Activated CD8-positive, alpha-beta memory T cell treated with anti-CD3 and anti-CD28 coated beads for 4 hours (primary cell): ENCODE data around the gene IL33.
"Not testable (repeated sequence)": the region's sequence is repeated elsewhere in the genome, so short reads cannot be mapped to it uniquely, and the experiment has no call there.

Source experiments
- DNase-seq, 2 donors: peaks; one replicate each; pipeline ENCODE4 v3.0.0-alpha.2; 2020; ENCODE audit warnings: low read depth in 2 of 2

The IL33 gene

GRCh38 chr9:6215562-6215961 lies at the start of gene IL33:
Gene IL33, plus strand, starts transcription at chr9:6215807. Its CDS starts 25,888 bp downstream, at chr9:6241695.
- no peak for DNase-seq

DNA sequence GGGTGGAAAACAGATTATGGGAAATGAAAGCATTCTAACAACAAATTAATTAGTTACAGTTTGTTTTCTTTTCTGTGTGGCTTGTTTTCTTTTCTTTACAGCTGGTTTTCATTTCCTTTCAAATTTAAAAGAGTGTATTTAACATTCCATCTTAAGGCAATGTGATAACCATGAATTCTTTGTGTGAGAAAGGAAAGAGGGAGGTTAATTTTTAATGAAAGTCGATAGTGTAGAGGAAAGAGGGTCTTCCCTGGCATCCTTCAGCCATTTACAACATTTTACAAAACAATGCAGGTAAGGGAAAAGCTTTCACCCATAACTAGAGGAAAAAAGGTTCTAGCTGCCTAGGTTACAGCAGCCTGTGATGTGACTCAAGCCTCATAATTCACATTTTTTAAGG lies 43.9 kb upstream of the IL33 start:
- no peak for DNase-seq

GRCh38 chr9:6173914-6174313 lies 41.7 kb upstream of the IL33 start:
- no peak for DNase-seq

- DNase-seq: not testable (repeated sequence)
Observed at GRCh38 chr9:6182549-6183226, 32.9 kb upstream of the IL33 start.

- DNase-seq: no peak
Observed at GRCh38 chr9:6183227-6183551, 32.4 kb upstream of the IL33 start.

GRCh38 chr9:6183627-6184026 lies 32.0 kb upstream of the IL33 start:
- no peak for DNase-seq

GRCh38 chr9:6184749-6185645 lies 30.6 kb upstream of the IL33 start:
- no peak for DNase-seq

DNA sequence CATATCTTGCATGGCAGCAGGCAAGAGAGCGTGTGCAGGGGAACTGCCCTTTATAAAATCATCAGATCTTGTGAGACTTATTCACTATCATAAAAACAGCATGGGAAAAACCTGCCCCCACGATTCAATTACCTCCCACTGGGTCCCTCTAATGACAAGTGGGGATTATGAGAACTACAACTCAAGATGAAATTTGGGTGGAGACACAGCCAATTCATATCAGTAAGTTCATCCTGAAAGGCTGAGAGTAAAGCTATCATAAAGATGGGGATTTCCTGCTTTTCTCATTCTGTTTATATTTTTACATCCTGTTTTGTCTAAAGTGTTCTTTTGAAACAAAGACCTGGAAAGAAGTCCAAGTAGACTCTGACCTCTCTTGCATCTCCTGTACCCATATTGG lies 28.9 kb upstream of the IL33 start:
- DNase-seq: no peak

GRCh38 chr9:6187272-6187671 lies 28.3 kb upstream of the IL33 start:
- no peak for DNase-seq

- no peak for DNase-seq
Observed at GRCh38 chr9:6188466-6188865, 27.1 kb upstream of the IL33 start.

GRCh38 chr9:6188906-6189305 lies 26.7 kb upstream of the IL33 start:
- DNase-seq: no peak

- no peak for DNase-seq
Observed at GRCh38 chr9:6194934-6195333, 20.7 kb upstream of the IL33 start.

GRCh38 chr9:6195714-6196360 lies 19.8 kb upstream of the IL33 start:
- DNase-seq: no peak

- DNase-seq: no peak
Observed at GRCh38 chr9:6197330-6197729, 18.3 kb upstream of the IL33 start.

DNA sequence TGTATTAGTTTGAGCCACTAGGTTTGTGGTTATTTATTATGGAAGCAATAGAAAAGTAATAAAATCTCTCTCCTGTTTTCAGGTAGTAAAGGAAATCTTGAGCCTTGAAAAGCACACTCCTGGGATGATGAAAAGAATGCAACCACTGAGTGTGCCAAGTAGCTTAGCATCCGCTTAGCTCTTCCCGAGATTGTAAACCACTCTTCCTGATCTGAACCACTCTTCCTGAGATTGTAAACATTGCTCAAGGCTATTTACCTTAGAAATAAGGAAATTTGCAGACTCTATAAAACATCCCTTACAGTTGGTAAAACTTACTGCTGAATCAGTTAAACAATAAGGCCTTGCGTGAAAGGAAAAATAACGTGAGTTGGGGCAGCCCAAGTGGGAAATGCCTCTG lies 17.4 kb upstream of the IL33 start:
- DNase-seq: no peak

DNA sequence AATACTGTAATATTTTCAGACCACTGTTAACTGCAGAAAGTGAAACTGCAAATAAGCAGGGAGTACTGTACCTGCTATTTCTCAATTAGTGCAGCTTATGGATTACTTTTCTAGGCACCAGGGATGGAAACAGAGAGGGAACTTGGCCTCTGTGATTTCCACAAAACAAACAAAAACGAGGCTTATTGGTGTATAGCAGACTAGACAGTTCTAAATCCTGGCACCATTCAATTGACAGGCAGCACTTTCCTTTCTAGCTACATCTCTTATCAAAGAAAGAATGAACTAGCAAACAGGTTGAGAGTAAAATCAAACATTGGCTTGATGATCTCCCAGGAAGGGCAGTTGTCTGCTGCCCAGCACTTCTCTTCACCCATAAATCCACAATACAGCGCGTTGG lies 16.0 kb upstream of the IL33 start:
- DNase-seq: no peak

GRCh38 chr9:6200761-6201160 lies 14.8 kb upstream of the IL33 start:
- no peak for DNase-seq

DNA sequence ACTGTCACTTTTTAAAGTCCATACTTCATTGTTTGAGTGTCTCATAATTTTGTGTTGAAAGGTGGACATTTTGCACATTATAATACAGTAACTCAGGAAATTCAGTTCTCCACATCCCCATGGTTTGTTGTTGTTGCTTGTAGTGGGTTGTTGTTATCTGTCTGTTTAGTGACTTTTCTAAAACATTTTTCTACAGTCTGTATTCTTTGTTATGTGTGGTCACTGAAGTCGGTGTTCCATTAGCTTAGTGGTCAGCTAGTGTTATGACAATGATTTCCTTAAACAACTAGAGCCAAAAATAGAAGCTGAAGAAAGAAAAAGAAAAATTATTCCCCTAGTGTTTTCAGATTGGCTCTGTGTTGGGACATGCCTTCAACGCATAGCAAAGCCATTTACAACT lies 5.6 kb upstream of the IL33 start:
- no peak for DNase-seq

DNA sequence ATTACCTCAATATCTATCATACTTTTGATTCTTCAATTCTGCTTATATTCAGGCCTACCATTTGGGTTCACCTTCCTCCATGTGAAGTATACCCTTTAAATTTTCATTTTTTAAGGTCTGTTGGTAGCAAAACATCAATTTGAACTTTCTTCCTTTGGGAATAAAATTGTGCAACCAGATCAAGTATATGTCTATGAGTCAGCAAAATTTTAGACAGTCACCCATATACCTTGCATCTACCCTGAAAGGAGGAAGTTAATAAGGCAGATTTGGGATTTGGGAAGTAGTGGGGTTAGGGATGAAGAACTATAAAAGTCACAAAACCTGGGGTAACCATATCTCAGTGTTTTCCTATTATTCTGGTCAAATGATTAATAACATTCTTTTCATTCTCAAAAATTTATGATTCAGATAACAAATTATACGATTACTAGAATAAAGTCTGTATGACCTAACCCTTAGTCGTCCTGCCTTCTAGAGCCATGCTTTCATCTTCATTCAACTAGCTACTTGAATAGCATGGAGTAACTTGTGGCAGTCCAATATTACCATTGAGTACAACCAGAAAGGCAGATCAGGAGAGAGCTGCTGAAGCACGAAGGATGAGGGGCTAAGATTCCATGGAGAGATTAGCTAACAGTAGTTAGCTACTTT lies 2.8 kb upstream of the IL33 start:
- DNase-seq: no peak

GRCh38 chr9:6214434-6214833 lies 1.2 kb upstream of the IL33 start:
- DNase-seq: no peak

DNA sequence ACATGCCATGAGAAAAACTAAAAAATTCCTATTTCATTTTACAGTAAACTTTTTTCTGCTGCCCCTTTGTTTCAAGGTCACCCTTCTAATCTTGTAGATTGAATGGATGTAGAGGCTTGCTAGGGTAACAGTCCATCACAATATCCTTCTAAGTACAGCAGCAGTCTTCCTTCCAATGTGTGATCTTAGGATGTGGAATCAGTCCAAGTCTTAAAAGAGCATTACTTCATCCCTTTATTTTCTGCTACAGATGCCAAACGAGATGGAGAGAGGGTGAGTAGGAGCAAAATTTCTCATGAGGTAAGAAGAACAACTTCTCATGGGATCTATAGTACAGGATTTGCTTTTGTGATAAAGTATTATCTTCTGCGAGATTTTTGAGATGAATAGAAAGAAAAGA lies 704 bp upstream of the IL33 start:
- DNase-seq: no peak

DNA sequence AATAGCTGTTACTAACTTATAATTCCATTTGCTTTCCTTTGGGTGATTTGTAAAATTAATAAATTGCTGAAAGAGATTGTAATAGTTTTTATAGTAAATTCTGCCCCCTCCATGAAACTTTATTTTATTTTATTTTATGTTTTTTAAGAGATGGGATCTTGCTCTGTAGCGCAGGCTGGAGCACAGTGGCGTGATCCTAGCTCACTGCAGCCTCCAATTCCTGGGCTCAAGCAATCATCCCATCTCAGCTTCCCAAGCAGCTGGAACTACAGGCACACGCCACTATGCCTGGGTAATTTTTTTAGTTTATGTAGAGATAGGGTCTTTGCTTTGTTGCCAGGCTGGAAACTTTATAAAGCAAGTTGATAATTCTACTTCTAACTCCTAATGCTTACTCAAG lies 395 bp downstream of the IL33 start:
- DNase-seq: no peak
